ENCODE data around the gene TRAK2. TPM values are rescaled to one million over a fixed set of nuclear protein-coding genes. Genes with fewer than 3 reads are reported as not detected.
A peak's percentile ranks its signal among the peaks of the same experiment; 100 is the strongest.

The TRAK2 gene
- 10.4 and 14.6 TPM in 2 replicates for polyA plus RNA-seq (2012; rRNA removed)
- polyA plus RNA-seq (2012; cell fraction: cytosol; rRNA removed), result 15.7 and 16.1 TPM in 2 replicates
- polyA plus RNA-seq (2012; cell fraction: nucleus; rRNA removed), result 7.5 and 14.7 TPM in 2 replicates

GRCh38 chr2:201451292-201452057, at the start of gene TRAK2, which contains the start of gene STRADB:
Gene TRAK2 (minus strand): TSS chr2:201451458. CDS start chr2:201420507, 30,951 bp downstream.
Gene STRADB (plus strand): TSS chr2:201451740. CDS start chr2:201454841, 3,101 bp downstream.
- Histone ChIP-seq H3K27me3 (ENCODE audit: insufficient read depth) (no peaks in the 10 kb centered on the region), H3K36me3 (replicated peaks in 1 of 2; ENCODE audit: control insufficient read depth in 1 of 2, insufficient read depth in 2 of 2, low read length in 1 of 2) (peaks cover 9 to 11% of the 10 kb centered on the region in 2 experiments), H2AFZ (ENCODE audit: low read depth) (peak within 1 kb of the TSS; percentile 77), H3K4me3 (ENCODE audit: low read depth in 2 of 2, low read length in 1 of 2) (peak within 1 kb of the TSS; percentile 95 to 98), H3K4me1 (ENCODE audit: control insufficient read depth in 1 of 2, insufficient read depth in 2 of 2, low read depth in 1 of 2, low read length in 1 of 2) (peaks cover 6 to 13% of the 10 kb centered on the region in 2 experiments; a peak in 3 of 4 replicates), H3K9ac (peak within 1 kb of the TSS; percentile 88), H3K9me3 (no peaks in the 10 kb centered on the region), H3K79me2 (ENCODE audit: insufficient read depth) (peaks cover 58% of the 10 kb centered on the region), H3F3A (replicated peaks; ENCODE audit: insufficient read depth) (peaks cover 4% of the 10 kb centered on the region), H3K4me2 (peak within 1 kb of the TSS; percentile 89), H3K9me2 (no peaks in the 10 kb centered on the region), H3K27ac (ENCODE audit: low read depth in 2 of 2, low read length in 1 of 2) (peak within 1 kb of the TSS; percentile 86 to 93), H4K20me1 (ENCODE audit: insufficient read depth) (no peaks in the 10 kb centered on the region)
- ChIA-PET CTCF (interaction anchor here (0.7 to 3.7 kb wide), 7 partner anchors 10 to 220 kb away, joined by 3 to 16 read pairs (median 3); no protein-coding TSS in a partner anchor), POLR2A (interaction anchor here (0.8 to 1.5 kb wide), 4 partner anchors 11 to 587 kb away, joined by 3 to 5 read pairs (median 4); partner anchors contain the start of gene CLK1)
- peak; percentile 96 for DNase-seq
- WGBS (ENCODE audit: low lambda C conversion rate), result 0% methylated on average over 14 of the region's 78 CpGs
- TF ChIP-seq SIN3A (IDR thresholded peaks at IDR 0.05; ENCODE audit: borderline replicate concordance, low read depth, low read length) (peak; percentile 74), YY1 (IDR thresholded peaks at IDR 0.05; ENCODE audit: low read depth) (peak; percentile 89), TAF1 (IDR thresholded peaks at IDR 0.05; ENCODE audit: borderline replicate concordance, low read depth, low read length) (peak; percentile 64), MXI1 (IDR thresholded peaks at IDR 0.05; ENCODE audit: low read depth, low read length) (peak; percentile 92; the same call in 1 of the 2 replicates), TEAD4 (IDR thresholded peaks at IDR 0.05; ENCODE audit: borderline replicate concordance, insufficient read depth) (no peak), FOSL2 (IDR thresholded peaks at IDR 0.05; ENCODE audit: borderline replicate concordance, low read depth) (peak; percentile 8; the same call in 1 of the 2 replicates), RCOR1 (IDR thresholded peaks at IDR 0.05; ENCODE audit: low read length) (no peak), RAD21 (IDR thresholded peaks at IDR 0.05; ENCODE audit: low read length) (peak; percentile 2; the same call in 1 of the 2 replicates), GABPA (IDR thresholded peaks at IDR 0.05; ENCODE audit: low read depth) (no peak; the same call in 1 of the 2 replicates), TCF12 (IDR thresholded peaks at IDR 0.05) (peak; percentile 34; the same call in 1 of the 2 replicates), JUND (IDR thresholded peaks at IDR 0.05) (no peak), NFIC (IDR thresholded peaks at IDR 0.05; ENCODE audit: borderline replicate concordance) (no peak), FOXJ3 (CRISPR knock-in tag; IDR thresholded peaks at IDR 0.05) (no peak), EZH2phosphoT487 (IDR thresholded peaks at IDR 0.05; ENCODE audit: borderline replicate concordance, low read depth) (no peak), RFX5 (IDR thresholded peaks at IDR 0.05; ENCODE audit: low read length) (no peak), MEF2A (IDR thresholded peaks at IDR 0.05; ENCODE audit: borderline replicate concordance, low read depth) (no peak), REST (IDR thresholded peaks at IDR 0.05; ENCODE audit: low read depth, low read length) (no peak), CHD2 (IDR thresholded peaks at IDR 0.05; ENCODE audit: low read length, partially characterized antibody) (peak; percentile 90), ELF1 (IDR thresholded peaks at IDR 0.05) (peak; percentile 70), RXRA (IDR thresholded peaks at IDR 0.05; ENCODE audit: borderline replicate concordance, low read depth) (no peak)
- TF ChIP-seq, protein P1, sequence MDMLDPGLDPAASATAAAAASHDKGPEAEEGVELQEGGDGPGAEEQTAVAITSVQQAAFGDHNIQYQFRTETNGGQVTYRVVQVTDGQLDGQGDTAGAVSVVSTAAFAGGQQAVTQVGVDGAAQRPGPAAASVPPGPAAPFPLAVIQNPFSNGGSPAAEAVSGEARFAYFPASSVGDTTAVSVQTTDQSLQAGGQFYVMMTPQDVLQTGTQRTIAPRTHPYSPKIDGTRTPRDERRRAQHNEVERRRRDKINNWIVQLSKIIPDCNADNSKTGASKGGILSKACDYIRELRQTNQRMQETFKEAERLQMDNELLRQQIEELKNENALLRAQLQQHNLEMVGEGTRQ (IDR thresholded peaks at IDR 0.05; ENCODE audit: borderline replicate concordance, low read depth, low read length), result no peak
- TF ChIP-seq, protein P2, sequence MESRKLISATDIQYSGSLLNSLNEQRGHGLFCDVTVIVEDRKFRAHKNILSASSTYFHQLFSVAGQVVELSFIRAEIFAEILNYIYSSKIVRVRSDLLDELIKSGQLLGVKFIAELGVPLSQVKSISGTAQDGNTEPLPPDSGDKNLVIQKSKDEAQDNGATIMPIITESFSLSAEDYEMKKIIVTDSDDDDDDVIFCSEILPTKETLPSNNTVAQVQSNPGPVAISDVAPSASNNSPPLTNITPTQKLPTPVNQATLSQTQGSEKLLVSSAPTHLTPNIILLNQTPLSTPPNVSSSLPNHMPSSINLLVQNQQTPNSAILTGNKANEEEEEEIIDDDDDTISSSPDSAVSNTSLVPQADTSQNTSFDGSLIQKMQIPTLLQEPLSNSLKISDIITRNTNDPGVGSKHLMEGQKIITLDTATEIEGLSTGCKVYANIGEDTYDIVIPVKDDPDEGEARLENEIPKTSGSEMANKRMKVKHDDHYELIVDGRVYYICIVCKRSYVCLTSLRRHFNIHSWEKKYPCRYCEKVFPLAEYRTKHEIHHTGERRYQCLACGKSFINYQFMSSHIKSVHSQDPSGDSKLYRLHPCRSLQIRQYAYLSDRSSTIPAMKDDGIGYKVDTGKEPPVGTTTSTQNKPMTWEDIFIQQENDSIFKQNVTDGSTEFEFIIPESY (IDR thresholded peaks at IDR 0.05; ENCODE audit: borderline replicate concordance, low read depth), result no peak
- TF ChIP-seq, protein P3, sequence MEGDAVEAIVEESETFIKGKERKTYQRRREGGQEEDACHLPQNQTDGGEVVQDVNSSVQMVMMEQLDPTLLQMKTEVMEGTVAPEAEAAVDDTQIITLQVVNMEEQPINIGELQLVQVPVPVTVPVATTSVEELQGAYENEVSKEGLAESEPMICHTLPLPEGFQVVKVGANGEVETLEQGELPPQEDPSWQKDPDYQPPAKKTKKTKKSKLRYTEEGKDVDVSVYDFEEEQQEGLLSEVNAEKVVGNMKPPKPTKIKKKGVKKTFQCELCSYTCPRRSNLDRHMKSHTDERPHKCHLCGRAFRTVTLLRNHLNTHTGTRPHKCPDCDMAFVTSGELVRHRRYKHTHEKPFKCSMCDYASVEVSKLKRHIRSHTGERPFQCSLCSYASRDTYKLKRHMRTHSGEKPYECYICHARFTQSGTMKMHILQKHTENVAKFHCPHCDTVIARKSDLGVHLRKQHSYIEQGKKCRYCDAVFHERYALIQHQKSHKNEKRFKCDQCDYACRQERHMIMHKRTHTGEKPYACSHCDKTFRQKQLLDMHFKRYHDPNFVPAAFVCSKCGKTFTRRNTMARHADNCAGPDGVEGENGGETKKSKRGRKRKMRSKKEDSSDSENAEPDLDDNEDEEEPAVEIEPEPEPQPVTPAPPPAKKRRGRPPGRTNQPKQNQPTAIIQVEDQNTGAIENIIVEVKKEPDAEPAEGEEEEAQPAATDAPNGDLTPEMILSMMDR (IDR thresholded peaks at IDR 0.05), result peak; percentile 33; the same call in 1 of the 2 replicates
- TF ChIP-seq, protein P4, sequence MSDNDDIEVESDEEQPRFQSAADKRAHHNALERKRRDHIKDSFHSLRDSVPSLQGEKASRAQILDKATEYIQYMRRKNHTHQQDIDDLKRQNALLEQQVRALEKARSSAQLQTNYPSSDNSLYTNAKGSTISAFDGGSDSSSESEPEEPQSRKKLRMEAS (IDR thresholded peaks at IDR 0.05; ENCODE audit: low read depth), result peak; percentile 50; the same call in 1 of the 2 replicates
